ENCODE measurements around the gene PHYHIPL.
"Not testable (repeated sequence)": the region's sequence is repeated elsewhere in the genome, so short reads cannot be mapped to it uniquely, and the experiment has no call there.

Gene PHYHIPL

GRCh38 chr10:59206204-59206720, 29.8 kb downstream of the PHYHIPL start:
- DNase-seq (ENCODE audit: low spot score) = no peak

- no peak for DNase-seq (ENCODE audit: low spot score)
Measured at GRCh38 chr10:59212301-59212798, 35.9 kb downstream of the PHYHIPL start.

- no peak for DNase-seq (ENCODE audit: low spot score)
Measured at GRCh38 chr10:59214160-59214559, 37.7 kb downstream of the PHYHIPL start.

GRCh38 chr10:59216178-59216869, 39.9 kb downstream of the PHYHIPL start:
- DNase-seq (ENCODE audit: low spot score) = no peak

GRCh38 chr10:59222788-59223187, 46.3 kb downstream of the PHYHIPL start:
- no peak for DNase-seq (ENCODE audit: low spot score)

- not testable (repeated sequence) for DNase-seq (ENCODE audit: low spot score)
Measured at GRCh38 chr10:59223597-59223996, 47.2 kb downstream of the PHYHIPL start.

- DNase-seq (ENCODE audit: low spot score) = no peak
Measured at GRCh38 chr10:59225211-59225610, 48.8 kb downstream of the PHYHIPL start.

- DNase-seq (ENCODE audit: low spot score) = no peak
Measured at GRCh38 chr10:59227136-59227673, 50.8 kb downstream of the PHYHIPL start.

- no peak for DNase-seq (ENCODE audit: low spot score)
Measured at GRCh38 chr10:59229441-59229840, 53.0 kb downstream of the PHYHIPL start.

- DNase-seq (ENCODE audit: low spot score) = no peak
Measured at GRCh38 chr10:59234194-59234593, 57.8 kb downstream of the PHYHIPL start.

GRCh38 chr10:59234816-59235429, 58.5 kb downstream of the PHYHIPL start:
- DNase-seq (ENCODE audit: low spot score) = peak; percentile 2

GRCh38 chr10:59236064-59236697, 59.7 kb downstream of the PHYHIPL start:
- DNase-seq (ENCODE audit: low spot score) = no peak

GRCh38 chr10:59237775-59238174, 61.3 kb downstream of the PHYHIPL start:
- no peak for DNase-seq (ENCODE audit: low spot score)

GRCh38 chr10:59239108-59239507, 62.7 kb downstream of the PHYHIPL start:
- DNase-seq (ENCODE audit: low spot score) = not testable (repeated sequence)

GRCh38 chr10:59240582-59241183, 64.2 kb downstream of the PHYHIPL start:
- DNase-seq (ENCODE audit: low spot score) = peak; percentile 23

GRCh38 chr10:59242057-59242456, 65.6 kb downstream of the PHYHIPL start:
- no peak for DNase-seq (ENCODE audit: low spot score)

GRCh38 chr10:59242991-59243390, 66.5 kb downstream of the PHYHIPL start:
- DNase-seq (ENCODE audit: low spot score) = no peak

GRCh38 chr10:59243611-59244195, 67.3 kb downstream of the PHYHIPL start:
- DNase-seq (ENCODE audit: low spot score) = no peak

- no peak for DNase-seq (ENCODE audit: low spot score)
Measured at GRCh38 chr10:59244871-59245270, 68.4 kb downstream of the PHYHIPL start.

GRCh38 chr10:59245686-59246085, 69.2 kb downstream of the PHYHIPL start:
- no peak for DNase-seq (ENCODE audit: low spot score)

- DNase-seq (ENCODE audit: low spot score) = no peak
Measured at GRCh38 chr10:59252491-59252890, 76.0 kb downstream of the PHYHIPL start.

GRCh38 chr10:59255463-59255862, 79.0 kb downstream of the PHYHIPL start:
- no peak for DNase-seq (ENCODE audit: low spot score)

All from activated CD4-positive, alpha-beta T cell treated with anti-CD3 and anti-CD28 coated beads, Interleukin-2, Interleukin-4, amounts not matched to agents 100 ng/mL and 50 ng/mL, durations not matched to agents 16 hours and 8 hours (primary cell).